HG03469 (cell line): ENCODE measurements around the gene PRRT2.
"Not testable (repeated sequence)": the region's sequence is repeated elsewhere in the genome, so short reads cannot be mapped to it uniquely, and the experiment has no call there.

Source experiments
- ATAC-seq: cut with Tn5 transposase; IDR thresholded peaks from one replicate; pipeline ENCODE4 v1.9.1; 2021; ENCODE audit warnings: mild to moderate bottlenecking, moderate library complexity, moderate number of reproducible peaks; ENCODE audit not compliant: unreplicated experiment

The PRRT2 gene

DNA sequence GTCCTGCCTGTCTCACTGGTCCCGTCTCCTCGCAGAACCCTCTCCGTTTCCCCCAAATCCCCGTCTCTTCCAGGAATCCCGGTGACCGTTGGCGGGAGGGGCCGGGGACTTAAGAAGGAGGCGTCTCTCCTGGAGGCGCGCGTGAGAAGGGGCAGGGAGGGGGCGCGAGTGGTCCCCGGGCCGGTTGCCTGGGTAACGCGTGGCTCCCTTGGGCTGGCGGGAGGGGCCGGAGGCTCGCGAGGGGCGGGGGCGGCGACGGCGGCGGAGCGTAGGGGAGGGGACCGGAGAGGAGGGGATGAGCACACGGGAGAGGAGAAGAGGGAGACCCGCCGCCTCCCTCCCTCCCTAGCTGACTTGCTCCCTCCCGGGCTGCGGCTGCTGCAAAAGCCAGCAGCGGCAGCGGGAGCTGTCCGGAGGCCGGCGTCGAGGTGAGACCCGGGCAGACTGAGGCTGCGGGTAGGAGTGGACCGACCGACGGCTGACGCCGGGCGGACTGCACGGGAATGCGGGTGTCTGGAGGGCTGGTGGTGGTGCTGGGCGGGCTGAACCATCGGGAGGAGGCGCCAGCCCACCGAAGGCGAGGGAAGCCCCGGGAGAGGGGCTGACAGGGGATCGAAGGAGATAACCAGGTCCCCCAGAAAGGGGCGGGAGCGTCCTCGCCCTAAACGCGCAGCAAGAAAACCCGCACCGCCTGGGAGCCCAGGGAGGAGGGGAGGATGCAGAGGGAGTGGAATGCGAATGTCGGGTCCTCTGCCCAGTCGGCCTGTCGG is at the start of gene PRRT2:
PRRT2 (plus strand) TSS at position 298 of the 770 bp plus-strand sequence. CDS start 862 bp downstream, outside the sequence.
- no peak for ATAC-seq

DNA sequence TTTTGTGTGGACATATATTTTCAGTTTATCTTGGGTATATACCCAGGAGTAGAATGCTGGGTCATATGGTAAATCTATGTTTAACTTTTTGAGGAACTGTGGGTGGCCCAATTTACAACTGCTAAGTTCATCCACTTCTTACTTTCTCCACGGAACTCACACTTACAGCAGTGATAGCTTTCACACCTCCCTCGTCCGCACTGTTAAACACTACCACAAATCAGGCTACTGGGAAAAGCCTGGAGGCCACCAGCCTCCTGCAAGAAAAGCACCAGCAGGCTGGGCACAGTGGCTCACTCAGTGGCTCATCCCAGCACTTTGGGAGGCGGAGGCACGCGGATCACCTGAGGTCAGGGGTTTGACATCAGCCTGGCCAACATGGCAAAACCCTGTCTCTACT is 48.7 kb upstream of the PRRT2 start:
- no peak for ATAC-seq

DNA sequence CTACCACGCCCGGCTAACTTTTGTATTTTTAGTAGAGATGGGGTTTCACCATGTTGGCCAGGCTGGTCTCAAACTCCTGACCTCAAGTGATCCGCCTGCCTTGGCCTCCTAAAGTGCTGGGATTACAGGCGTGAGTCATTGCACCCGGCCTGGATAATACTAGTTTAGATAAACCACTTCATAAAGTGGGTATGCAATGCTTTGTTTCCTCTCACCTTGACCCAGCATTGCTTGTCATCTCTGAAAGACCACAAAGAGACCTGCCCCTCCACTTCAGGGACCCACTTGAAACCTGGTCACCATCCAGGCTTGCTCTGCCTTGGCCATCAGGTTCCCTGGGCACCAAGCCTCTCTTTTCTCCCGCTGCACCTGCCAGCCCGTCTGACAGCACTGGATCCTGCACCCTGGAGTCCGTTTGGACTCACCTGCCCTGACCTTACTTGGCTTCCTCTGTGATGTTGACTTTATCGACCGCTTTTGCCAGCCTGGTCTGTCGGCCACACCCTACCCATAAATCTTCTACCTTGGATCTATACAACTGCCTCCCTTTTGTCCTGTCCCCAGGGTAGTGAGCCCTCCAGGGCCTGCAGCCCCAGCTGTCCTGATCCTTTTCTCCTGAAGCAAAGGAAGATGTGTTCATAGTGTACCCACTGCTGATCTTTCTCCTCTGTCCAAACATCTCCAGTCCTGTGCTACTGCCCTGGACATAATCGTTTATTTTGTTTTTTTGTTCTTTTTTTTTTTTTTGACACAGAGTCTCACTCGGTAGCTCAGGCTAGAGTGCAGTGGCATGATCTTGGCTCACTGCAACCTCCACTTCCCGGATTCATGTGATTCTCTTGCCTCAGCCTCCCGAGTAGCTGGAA is 46.6 kb upstream of the PRRT2 start:
- no peak for ATAC-seq

DNA sequence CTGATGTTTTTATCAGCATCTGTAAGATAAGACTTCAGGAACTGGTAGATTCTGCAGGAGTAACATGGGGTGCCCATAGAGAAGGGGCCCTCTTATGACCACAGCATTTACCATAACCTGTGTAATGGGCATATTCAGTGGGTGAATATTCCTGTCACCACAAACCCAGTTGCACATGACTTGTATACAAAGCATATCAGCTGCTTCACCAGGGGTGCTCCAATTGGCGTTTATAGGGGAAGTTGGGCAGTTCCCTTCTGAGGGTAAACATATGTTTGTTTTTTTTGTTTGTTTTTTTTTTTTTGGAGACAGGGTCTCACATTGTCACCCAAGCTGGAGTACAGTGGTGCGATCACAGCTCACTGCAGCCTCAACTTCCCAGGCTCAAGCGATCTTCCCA is 45.4 kb upstream of the PRRT2 start:
- ATAC-seq, result no peak

GRCh38 chr16:29767062-29767461 is 44.9 kb upstream of the PRRT2 start:
- ATAC-seq, result no peak

DNA sequence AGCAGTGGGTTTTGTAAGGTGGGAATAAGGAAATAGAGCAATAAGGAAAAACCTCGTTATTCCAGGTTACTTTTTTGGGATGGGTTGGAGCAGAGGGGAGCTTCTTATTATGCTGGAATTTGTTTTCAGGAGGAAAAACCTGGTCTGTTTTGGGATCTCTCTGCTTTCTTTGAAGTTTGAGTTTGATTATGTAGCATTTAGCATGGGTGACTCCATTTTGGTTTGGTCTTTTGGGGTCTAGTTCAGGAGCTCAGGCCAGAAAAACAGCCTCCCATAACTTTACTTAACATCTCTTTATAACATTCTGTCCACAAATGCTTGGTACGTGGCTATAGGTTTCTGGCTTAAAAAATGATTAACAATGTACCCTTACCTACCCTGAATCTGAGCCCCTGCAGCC is 42.5 kb upstream of the PRRT2 start:
- no peak for ATAC-seq

DNA sequence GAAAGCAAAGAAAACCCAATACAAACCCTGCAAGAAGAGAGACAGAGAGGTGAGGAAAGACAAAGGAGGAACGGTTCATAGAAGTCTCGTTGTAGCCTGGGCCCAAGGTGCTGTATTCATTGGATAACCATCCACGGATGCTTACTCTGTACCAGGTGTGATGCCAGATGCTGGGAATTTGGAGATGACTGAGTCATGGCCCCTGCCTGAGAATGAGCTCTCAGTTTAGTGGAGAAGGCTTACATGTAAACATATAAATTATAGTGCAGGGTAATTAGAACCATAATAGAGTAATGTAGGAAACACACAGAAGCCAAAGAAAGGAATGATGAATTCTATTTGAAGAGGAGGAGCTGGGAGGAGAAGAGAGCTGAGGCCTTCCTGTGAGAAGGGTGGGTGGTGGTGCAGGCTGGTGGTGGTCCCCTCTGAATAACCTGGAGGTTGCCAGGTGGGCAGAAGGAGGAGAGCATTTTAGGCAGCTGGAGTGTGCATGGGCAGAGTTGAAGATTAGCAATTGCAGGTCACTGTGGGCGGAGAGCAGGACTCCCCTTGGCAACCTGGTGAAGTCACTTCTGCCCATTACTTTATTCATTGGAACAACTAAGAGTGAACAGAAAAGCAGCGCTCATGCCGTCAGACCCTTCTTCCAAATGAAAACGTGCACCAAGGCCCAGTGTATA is 41.6 kb upstream of the PRRT2 start:
- ATAC-seq, result no peak

- ATAC-seq, result not testable (repeated sequence)
Observed at GRCh38 chr16:29772330-29772729, 39.7 kb upstream of the PRRT2 start.

DNA sequence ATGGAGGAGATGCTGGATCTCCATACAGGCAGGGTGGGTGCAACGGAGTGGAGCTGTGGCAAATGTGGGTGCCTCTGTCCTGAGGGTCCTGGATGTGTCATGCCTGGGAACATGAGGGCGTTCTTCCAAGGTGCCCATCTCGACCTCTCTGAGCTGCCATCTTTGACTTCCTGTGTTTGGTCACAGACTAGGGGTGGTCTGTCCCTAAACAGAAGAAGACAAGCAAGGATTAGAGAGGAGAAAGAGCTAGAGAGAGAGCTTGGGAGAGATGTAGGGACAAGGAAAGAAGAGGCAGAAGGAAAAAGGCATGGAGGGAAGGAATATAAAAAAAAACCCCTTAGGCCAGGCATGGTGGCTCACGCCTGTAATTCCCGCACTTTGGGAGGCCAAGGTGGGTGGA is 37.3 kb upstream of the PRRT2 start:
- ATAC-seq, result no peak

DNA sequence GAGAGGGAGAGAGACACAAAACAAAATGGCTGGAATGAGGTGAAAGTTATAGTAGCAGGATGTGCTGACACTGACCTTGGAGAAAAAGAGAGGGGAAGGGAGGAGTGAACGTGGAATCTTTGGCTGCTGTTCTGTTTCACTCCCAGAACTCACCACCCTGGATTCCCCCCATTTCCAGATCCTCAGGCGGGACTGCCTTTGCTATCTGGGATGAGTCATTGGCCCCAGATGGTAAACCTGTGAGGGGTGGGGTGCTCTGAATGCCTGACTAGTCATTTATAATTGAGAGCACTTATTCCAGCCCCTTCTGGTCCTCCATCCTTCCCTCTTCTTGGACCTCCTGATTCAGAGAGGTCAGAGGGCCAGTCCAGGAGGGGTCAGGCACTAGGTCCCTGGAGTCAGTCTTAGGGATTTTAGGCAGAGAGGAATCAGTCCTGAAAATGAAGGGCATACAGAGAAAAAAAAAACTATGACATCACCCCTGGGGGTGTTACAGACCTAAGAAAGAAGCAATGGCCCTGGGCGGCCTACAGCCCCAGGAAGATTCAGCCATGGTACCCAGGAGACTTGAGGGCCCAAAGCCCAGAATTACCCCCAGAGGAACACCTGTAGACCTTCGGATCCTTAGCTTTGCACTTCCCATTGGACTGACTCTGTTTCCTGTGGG is 36.1 kb upstream of the PRRT2 start:
- no peak for ATAC-seq

GRCh38 chr16:29777576-29778350 is 34.2 kb upstream of the PRRT2 start, which contains the start of gene ZG16:
Gene ZG16 (plus strand): TSS chr16:29778256. CDS start chr16:29779267, 1,011 bp downstream.
- no peak for ATAC-seq

GRCh38 chr16:29779474-29779873 is 32.5 kb upstream of the PRRT2 start:
- no peak for ATAC-seq

- ATAC-seq, result not testable (repeated sequence)
Observed at GRCh38 chr16:29783094-29783953, 28.7 kb upstream of the PRRT2 start.

DNA sequence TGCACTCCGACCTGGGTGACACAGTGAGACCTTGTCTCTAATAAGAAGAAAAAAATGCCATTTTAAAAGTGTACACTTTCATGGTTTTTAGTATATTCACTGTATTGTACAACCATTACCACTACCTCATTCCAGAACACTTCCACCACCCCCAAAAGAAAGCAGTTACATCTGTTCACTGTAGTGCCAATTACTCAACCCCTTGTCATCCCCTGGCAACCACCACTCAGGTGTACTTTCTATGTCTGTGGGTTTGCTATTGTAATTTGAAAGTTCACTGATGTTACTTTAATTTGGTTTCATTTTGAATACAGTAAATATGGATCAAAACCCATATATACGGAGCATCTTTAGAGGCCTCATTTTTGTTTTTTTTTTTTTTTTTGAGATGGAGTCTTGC is 27.8 kb upstream of the PRRT2 start:
- ATAC-seq, result no peak

GRCh38 chr16:29784901-29785500 is 27.0 kb upstream of the PRRT2 start:
- no peak for ATAC-seq

DNA sequence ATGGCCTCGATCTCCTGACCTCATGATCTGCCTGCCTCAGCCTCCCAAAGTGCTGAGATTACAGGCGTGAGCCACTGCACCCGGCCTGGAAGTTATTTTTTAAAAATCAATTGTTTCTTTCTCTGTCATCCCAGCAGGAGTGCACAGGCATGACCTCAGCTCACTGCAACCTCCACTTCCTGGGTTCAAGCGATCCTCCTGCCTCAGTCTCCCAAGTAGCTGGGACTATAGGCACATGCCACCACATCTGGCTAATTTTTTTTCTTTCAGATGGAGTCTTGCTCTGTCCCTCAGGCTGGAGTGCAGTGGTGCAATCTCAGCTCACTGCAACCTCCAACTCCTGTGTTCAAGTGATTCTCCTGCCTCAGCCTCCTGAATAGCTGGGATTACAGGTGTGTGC is 24.8 kb upstream of the PRRT2 start:
- ATAC-seq, result not testable (repeated sequence)

DNA sequence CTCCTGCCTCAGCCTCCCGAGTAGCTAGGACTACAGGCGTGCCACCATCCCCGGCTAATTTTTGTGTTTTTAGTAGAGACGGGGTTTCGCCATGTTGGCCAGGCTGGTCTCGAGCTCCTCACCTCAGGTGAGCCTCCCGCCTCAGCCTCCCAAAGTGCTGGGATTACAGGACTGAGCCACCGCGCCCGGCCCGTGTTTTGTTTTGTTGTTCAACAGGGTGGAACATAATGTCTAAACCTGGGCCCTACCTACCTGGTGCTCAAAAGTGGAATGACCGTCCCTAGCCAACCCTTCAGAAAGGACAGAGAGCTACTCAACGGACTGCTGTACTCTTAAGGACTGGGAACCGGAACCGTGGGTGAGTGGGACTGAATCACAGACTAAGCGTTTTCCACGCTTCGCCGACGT is 22.2 kb upstream of the PRRT2 start:
- ATAC-seq, result no peak

DNA sequence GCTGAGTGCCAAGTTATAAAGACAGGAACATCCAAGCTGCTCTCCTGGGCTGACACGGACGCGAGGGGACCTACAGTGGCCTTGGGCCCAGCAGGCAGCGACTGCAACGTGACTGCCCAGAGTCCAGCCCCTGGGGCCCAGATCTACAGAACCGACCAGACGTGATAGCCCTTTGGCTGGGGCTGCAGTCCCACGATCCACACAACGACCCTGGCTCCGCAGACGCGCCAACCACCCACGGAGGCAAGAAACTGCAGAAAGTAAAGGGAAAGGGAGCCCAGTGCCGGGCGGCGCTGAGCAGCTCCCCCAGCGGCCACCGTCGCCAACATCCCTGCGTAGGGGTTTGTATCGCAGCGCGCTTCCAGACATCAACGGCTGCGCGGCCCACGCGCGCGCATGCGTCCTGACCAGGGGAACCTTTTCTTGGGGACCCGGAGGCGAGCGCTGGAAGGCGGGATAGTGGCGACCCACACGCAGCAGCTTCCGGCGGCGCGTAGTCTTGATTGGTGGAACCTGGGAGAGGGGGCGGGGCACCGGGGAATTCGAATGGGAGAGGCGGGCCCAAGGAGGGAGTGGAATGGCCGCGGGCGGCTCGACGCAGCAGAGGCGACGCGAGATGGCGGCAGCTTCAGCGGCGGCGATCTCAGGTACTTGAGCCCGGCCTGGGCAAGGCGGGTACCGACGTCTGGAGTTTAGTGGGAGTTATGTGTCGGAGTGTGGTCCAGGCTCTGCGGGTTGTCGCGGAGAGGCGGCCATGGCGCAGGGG is 21.6 kb upstream of the PRRT2 start, which contains the start of gene KIF22:
KIF22 (plus strand) TSS at position 569 of the 766 bp plus-strand sequence; CDS start at position 578, 9 bp downstream.
- ATAC-seq, result peak; percentile 75
